Bronchial epithelial cell (primary cell): ENCODE results near the gene TUBA3D. TPM values are rescaled to one million over a fixed set of nuclear protein-coding genes. Genes with fewer than 3 reads are reported as not detected.
"Not testable (repeated sequence)": the region's sequence is repeated elsewhere in the genome, so short reads cannot be mapped to it uniquely, and the experiment has no call there.

ENCODE experiments used
- DNase-seq: peaks from one replicate; pipeline ENCODE4 v3.0.0-alpha.2; 2010; ENCODE audit warnings: low read depth
- FAIRE-seq: peaks from 2 replicates; lab custom pipeline; 2011; peaks lifted over from hg19 to GRCh38; lab: Jason Lieb, UNC
- H3K27me3 ChIP-seq: 2 replicates; pipeline ENCODE4 v1.5.1; 2011; ENCODE audit warnings: low read length; ENCODE audit not compliant: control insufficient read depth, insufficient read depth
- H3K36me3 ChIP-seq: 2 replicates; pipeline ENCODE4 v1.5.1; 2011; ENCODE audit warnings: low read length; ENCODE audit not compliant: control insufficient read depth, insufficient read depth
- H3K4me3 ChIP-seq: 2 replicates; pipeline ENCODE4 v1.5.1; 2011; ENCODE audit warnings: mild to moderate bottlenecking, low read depth, low read length, control low read depth
- CTCF ChIP-seq: IDR thresholded peaks from 2 replicates; pipeline ENCODE4 v1.5.1; 2011; ENCODE audit warnings: mild to moderate bottlenecking, moderate library complexity, low read length, control low read depth, inconsistent platforms; ENCODE audit not compliant: insufficient read depth, severe bottlenecking
- total RNA-seq: library from RNA; depleted of rRNA; stranded (reverse); fragments of >200 nt; gene quantifications from 2 replicates; pipeline ENCODE4 v1.2.1, GENCODE V29; 2014

TUBA3D gene
- total RNA-seq, 1 donor from 2014 or later, result not detected

GRCh38 chr2:131486201-131486902 lies 10.4 kb downstream of the TUBA3D start:
- H3K36me3 ChIP-seq, H3K27me3 ChIP-seq, H3K4me3 ChIP-seq, FAIRE-seq, DNase-seq: not testable (repeated sequence)

GRCh38 chr2:131488306-131489205 lies 12.6 kb downstream of the TUBA3D start:
- no peaks in the 10 kb centered on the region for H3K27me3 ChIP-seq
- DNase-seq, result no peak
- H3K36me3 ChIP-seq, result peaks cover 5% of the 10 kb centered on the region
- no peak for TF ChIP-seq CTCF
- H3K4me3 ChIP-seq, result no peak overlapping the region
- no peak for FAIRE-seq

GRCh38 chr2:131490616-131491468 lies 14.9 kb downstream of the TUBA3D start:
- not testable (repeated sequence) for DNase-seq, H3K27me3 ChIP-seq, FAIRE-seq, H3K36me3 ChIP-seq
- H3K4me3 ChIP-seq, result peak overlapping the region; percentile 93

- H3K27me3 ChIP-seq, H3K36me3 ChIP-seq, DNase-seq, FAIRE-seq: not testable (repeated sequence)
- H3K4me3 ChIP-seq, result peak overlapping the region; percentile 93
Observed at GRCh38 chr2:131491469-131491836, 15.5 kb downstream of the TUBA3D start.

GRCh38 chr2:131492015-131492417 lies 16.1 kb downstream of the TUBA3D start, which contains the start of gene MZT2A:
MZT2A (minus strand) TSS chr2:131492397; CDS start chr2:131492376, 21 bp downstream.
- H3K36me3 ChIP-seq, H3K27me3 ChIP-seq, FAIRE-seq, DNase-seq: not testable (repeated sequence)
- H3K4me3 ChIP-seq, result peak within 1 kb of the TSS; percentile 93

- DNase-seq (peak; percentile 93), FAIRE-seq (no peak)
- peak; percentile 81 for TF ChIP-seq CTCF
- H3K36me3 ChIP-seq, result peaks cover 4% of the 10 kb centered on the region
- H3K27me3 ChIP-seq, result no peaks in the 10 kb centered on the region
- peak overlapping the region; percentile 93 for H3K4me3 ChIP-seq
Observed at GRCh38 chr2:131492418-131493198, 16.7 kb downstream of the TUBA3D start.
